Measurements from ENCODE around the gene CAPZA3.
"Not testable (repeated sequence)": the region's sequence is repeated elsewhere in the genome, so short reads cannot be mapped to it uniquely, and the experiment has no call there.

The CAPZA3 gene

GRCh38 chr12:18752947-18753346 is 15.0 kb downstream of the CAPZA3 start:
- no peak for TF ChIP-seq CTCF (conservative IDR thresholded peaks at IDR 0.05; ENCODE audit: low read depth, low read length)
- DNase-seq (ENCODE audit: low read depth): peak; percentile 15
- no peak overlapping the region for H3K4me3 ChIP-seq (ENCODE audit: low read length)

DNA sequence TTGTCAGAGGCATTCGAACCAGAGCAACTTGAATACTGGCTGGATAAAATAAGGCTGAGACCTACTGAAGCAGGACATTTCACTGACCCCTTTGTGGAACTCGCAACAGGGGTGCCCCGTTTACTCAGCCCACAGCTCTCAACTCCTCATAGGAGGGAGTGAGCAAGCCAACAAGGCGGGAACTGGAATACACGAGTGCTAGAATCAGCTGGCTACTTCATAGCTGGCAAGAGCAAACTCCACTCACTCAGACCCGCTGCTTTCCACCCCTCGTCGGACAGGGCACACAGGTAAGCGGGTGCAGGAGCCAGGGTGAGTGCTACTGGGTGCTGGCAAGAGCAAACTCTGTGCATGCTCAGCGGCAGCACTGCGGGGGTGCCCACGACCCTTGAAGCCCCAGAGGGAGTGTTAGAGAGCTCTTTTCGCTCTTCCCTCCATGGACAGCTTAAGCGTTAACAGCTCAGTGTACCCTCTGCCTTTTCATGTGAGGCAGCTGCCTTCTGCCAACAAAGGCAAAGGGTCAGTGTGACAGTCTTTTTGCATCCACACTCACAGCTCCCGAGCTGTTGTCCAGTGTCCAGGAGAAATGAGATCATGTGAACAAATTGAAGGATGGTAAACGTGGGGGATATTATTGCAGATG is 15.7 kb downstream of the CAPZA3 start:
- no peak overlapping the region for H3K4me3 ChIP-seq (ENCODE audit: low read length)
- TF ChIP-seq CTCF (conservative IDR thresholded peaks at IDR 0.05; ENCODE audit: low read depth, low read length): no peak
- DNase-seq (ENCODE audit: low read depth): no peak

DNA sequence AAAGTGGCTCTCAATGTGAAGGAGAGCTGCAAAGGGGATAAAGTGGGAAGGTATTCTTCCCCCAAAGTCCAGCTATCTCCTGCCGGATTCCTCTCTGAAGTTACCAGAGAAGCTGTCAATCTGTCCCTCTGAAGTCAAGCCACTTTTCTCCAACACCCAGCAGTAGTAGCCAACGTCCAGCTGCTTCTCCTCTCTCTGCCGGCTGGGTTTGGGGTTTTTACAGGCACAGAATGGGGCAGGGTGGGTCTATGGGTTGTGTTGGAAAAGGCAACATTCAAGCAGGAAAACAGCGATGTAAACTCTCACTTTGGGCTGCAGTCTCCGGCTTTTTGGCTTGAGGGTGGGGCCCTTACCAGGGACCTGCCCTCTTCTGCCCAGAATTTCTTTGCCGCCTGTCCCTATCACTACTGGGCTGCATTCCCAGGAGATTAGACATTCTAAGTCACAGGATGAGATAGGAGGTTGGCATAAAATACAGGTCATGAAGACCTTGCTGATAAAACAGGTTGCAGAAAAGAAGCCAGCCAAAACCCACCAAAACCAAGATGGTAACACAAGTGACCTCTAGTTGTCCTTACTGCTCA is 16.3 kb downstream of the CAPZA3 start:
- no peak for TF ChIP-seq CTCF (conservative IDR thresholded peaks at IDR 0.05; ENCODE audit: low read depth, low read length)
- DNase-seq (ENCODE audit: low read depth): no peak
- no peak overlapping the region for H3K4me3 ChIP-seq (ENCODE audit: low read length)

- DNase-seq (ENCODE audit: low read depth): no peak
- H3K4me3 ChIP-seq (ENCODE audit: low read length): no peak overlapping the region
- no peak for TF ChIP-seq CTCF (conservative IDR thresholded peaks at IDR 0.05; ENCODE audit: low read depth, low read length)
Observed at GRCh38 chr12:18755341-18755740, 17.4 kb downstream of the CAPZA3 start.

DNA sequence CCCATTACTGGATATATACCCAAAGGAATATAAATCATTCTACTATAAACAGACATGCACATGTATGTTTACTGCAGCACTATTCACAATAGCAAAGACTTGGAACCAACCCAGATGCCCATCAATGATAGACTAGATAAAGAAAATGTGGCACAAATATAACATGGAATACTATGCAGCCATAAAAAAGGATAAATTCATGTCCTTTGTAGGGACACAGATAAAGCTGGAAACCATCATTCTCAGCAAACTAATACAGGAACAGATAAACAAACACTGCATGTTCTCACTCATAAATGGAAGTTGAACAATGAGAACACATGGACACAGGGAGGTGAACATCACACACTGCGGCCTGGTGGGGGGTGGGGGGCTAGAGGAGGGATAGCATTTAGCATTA is 28.6 kb downstream of the CAPZA3 start:
- not testable (repeated sequence) for DNase-seq (ENCODE audit: low read depth); H3K4me3 ChIP-seq (ENCODE audit: low read length)

- DNase-seq (ENCODE audit: low read depth): no peak
- H3K4me3 ChIP-seq (ENCODE audit: low read length): no peak overlapping the region
- no peak for TF ChIP-seq CTCF (conservative IDR thresholded peaks at IDR 0.05; ENCODE audit: low read depth, low read length)
Observed at GRCh38 chr12:18782827-18783226, 44.9 kb downstream of the CAPZA3 start.

DNA sequence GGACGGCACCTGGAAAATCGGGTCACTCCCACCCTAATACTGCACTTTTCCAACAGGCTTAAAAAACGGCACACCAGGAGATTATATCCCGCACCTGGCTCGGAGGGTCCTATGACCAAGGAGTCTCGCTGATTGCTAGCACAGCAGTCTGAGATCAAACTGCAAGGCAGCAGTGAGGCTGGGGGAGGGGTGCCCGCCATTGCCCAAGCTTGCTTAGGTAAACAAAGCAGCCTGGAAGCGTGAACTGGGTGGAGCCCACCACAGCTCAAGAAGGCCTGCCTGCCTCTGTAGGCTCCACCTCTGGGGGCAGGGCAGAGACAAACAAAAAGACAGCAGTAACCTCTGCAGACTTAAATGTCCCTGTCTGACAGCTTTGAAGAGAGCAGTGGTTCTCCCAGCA is 47.5 kb downstream of the CAPZA3 start:
- not testable (repeated sequence) for DNase-seq (ENCODE audit: low read depth); H3K4me3 ChIP-seq (ENCODE audit: low read length)
